Right lobe of liver (tissue), 4 donors: ENCODE measurements around the gene PNP.

Source experiments
- POLR2A ChIP-seq: fragments of 450-650 bp; IDR thresholded peaks from one replicate; pipeline ENCODE4 v1.6.1; 2017; ENCODE audit warnings: antibody characterized with exemption, mild to moderate bottlenecking
- TF ChIP-seq, protein P1 (sequence below), 4 donors: fragments of 200-600 bp in 3 of 4; fragments of 450-650 bp in 1 of 4; IDR thresholded peaks; one replicate each; pipeline versions ENCODE4 v1.5.1 to v1.8.0; 2016 to 2022; ENCODE audit warnings: antibody characterized with exemption in 4 of 4, mild to moderate bottlenecking in 2 of 4
- donor health status: DM: no; HTN: no; CAD: no.
- donor health status: DM: no; HTN: no; CAD: no.
- donor health status: DM: no; HTN: yes; CAD: no.

DNA sequence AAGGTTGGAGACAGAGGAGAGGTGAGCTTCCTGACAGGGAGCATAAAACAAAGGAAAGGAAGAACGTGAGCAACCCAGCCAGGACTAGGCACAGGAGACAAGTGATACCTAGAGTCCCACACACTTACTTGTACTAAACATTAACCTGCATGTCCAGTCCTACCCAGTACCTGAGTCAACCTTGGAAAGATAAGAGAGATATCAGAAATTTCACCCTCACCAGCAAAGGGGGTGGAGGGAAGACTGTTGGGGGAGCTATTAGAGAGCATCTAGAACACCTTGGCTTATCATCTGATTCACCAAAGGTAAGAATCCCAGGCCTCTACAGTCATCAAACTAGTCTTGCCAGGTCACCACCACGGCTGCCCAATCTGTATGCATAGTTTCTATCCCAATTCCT is 44.4 kb upstream of the PNP start:
- TF ChIP-seq POLR2A: no peak
- TF ChIP-seq, protein P1, sequence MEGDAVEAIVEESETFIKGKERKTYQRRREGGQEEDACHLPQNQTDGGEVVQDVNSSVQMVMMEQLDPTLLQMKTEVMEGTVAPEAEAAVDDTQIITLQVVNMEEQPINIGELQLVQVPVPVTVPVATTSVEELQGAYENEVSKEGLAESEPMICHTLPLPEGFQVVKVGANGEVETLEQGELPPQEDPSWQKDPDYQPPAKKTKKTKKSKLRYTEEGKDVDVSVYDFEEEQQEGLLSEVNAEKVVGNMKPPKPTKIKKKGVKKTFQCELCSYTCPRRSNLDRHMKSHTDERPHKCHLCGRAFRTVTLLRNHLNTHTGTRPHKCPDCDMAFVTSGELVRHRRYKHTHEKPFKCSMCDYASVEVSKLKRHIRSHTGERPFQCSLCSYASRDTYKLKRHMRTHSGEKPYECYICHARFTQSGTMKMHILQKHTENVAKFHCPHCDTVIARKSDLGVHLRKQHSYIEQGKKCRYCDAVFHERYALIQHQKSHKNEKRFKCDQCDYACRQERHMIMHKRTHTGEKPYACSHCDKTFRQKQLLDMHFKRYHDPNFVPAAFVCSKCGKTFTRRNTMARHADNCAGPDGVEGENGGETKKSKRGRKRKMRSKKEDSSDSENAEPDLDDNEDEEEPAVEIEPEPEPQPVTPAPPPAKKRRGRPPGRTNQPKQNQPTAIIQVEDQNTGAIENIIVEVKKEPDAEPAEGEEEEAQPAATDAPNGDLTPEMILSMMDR (IDR thresholded peaks at IDR 0.05): no peak
